ELR (cell line): ENCODE results near the gene CYB561A3.
A peak's percentile ranks its signal among the peaks of the same experiment; 100 is the strongest.

Experiments
- DNase-seq: peaks from one replicate; pipeline ENCODE4 v3.0.0-alpha.2; 2015; ENCODE audit warnings: low read depth

Gene CYB561A3

GRCh38 chr11:61369372-61370348, 8.0 kb upstream of the CYB561A3 start:
- DNase-seq: no peak

GRCh38 chr11:61368646-61369045, 7.0 kb upstream of the CYB561A3 start:
- DNase-seq: no peak

- DNase-seq: no peak
Observed at GRCh38 chr11:61367406-61367805, 5.7 kb upstream of the CYB561A3 start.

GRCh38 chr11:61364012-61364675, 2.5 kb upstream of the CYB561A3 start:
- no peak for DNase-seq

GRCh38 chr11:61362542-61362875, 827 bp upstream of the CYB561A3 start:
- DNase-seq: peak; percentile 66

- peak; percentile 11 for DNase-seq
Observed at GRCh38 chr11:61361237-61361740, 393 bp downstream of the CYB561A3 start.

- DNase-seq: no peak
Observed at GRCh38 chr11:61359516-61359915, 2.2 kb downstream of the CYB561A3 start.

GRCh38 chr11:61358566-61358965, 3.1 kb downstream of the CYB561A3 start:
- no peak for DNase-seq

GRCh38 chr11:61357894-61358239, 3.8 kb downstream of the CYB561A3 start:
- no peak for DNase-seq

- no peak for DNase-seq
Observed at GRCh38 chr11:61357233-61357893, 4.3 kb downstream of the CYB561A3 start.

- DNase-seq: no peak
Observed at GRCh38 chr11:61356706-61357105, 5.0 kb downstream of the CYB561A3 start.

- no peak for DNase-seq
Observed at GRCh38 chr11:61354208-61354607, 7.5 kb downstream of the CYB561A3 start.

- DNase-seq: no peak
Observed at GRCh38 chr11:61353131-61354067, 8.3 kb downstream of the CYB561A3 start.

GRCh38 chr11:61352038-61352437, 9.6 kb downstream of the CYB561A3 start:
- no peak for DNase-seq

- no peak for DNase-seq
Observed at GRCh38 chr11:61350803-61351202, 10.9 kb downstream of the CYB561A3 start.

GRCh38 chr11:61350336-61350735, 11.3 kb downstream of the CYB561A3 start:
- DNase-seq: no peak

- DNase-seq: no peak
Observed at GRCh38 chr11:61349916-61350315, 11.8 kb downstream of the CYB561A3 start.

GRCh38 chr11:61349189-61349751, 12.4 kb downstream of the CYB561A3 start:
- DNase-seq: no peak

- DNase-seq: peak; percentile 73
Observed at GRCh38 chr11:61347916-61348461, 13.7 kb downstream of the CYB561A3 start.

- DNase-seq: no peak
Observed at GRCh38 chr11:61345954-61346843, 15.5 kb downstream of the CYB561A3 start.
